Liver (tissue), 9 donors: Measurements from ENCODE around the gene LSM3. TPM values are rescaled to one million over a fixed set of nuclear protein-coding genes. Genes with fewer than 3 reads are reported as not detected.
A peak's percentile ranks its signal among the peaks of the same experiment; 100 is the strongest.

Source experiments
- DNase-seq: peaks from one replicate; pipeline ENCODE4 v3.0.0-alpha.2; 2017; ENCODE audit warnings: low spot score
- H3K27ac ChIP-seq, 2 donors: one replicate each; pipeline ENCODE4 v1.7.0; 2013; ENCODE audit warnings: inconsistent platforms in 2 of 2, low read length in 2 of 2, control low read depth in 1 of 2, low read depth in 1 of 2, mild to moderate bottlenecking in 1 of 2
- H3K27me3 ChIP-seq, 4 donors: one replicate each; pipeline versions ENCODE4 v1.6.1 to v1.7.0; 2013; ENCODE audit warnings: low read length in 3 of 4, inconsistent platforms in 1 of 4, mild to moderate bottlenecking in 1 of 4, moderate library complexity in 1 of 4; ENCODE audit not compliant: control insufficient read depth in 4 of 4, insufficient read depth in 4 of 4
- H3K36me3 ChIP-seq, 4 donors: one replicate each; pipeline versions ENCODE4 v1.6.1 to v1.7.0; 2013; ENCODE audit warnings: low read length in 3 of 4, mild to moderate bottlenecking in 3 of 4, low read depth in 1 of 4, moderate library complexity in 1 of 4; ENCODE audit not compliant: control insufficient read depth in 4 of 4, insufficient read depth in 3 of 4
- H3K4me1 ChIP-seq, 4 donors: one replicate each; pipeline versions ENCODE4 v1.6.1 to v1.7.0; 2013; ENCODE audit warnings: low read length in 3 of 4, mild to moderate bottlenecking in 3 of 4, moderate library complexity in 1 of 4; ENCODE audit not compliant: control insufficient read depth in 4 of 4, insufficient read depth in 4 of 4
- H3K4me3 ChIP-seq, 3 donors: one replicate each; pipeline versions ENCODE4 v1.6.1 to v1.7.0; 2013; ENCODE audit warnings: low read length in 3 of 3, control low read depth in 1 of 3, low read depth in 1 of 3, mild to moderate bottlenecking in 1 of 3
- H3K9ac ChIP-seq, 2 donors: one replicate each; pipeline ENCODE4 v1.7.0; 2013; ENCODE audit warnings: low read length in 2 of 2, mild to moderate bottlenecking in 2 of 2, moderate library complexity in 2 of 2, control low read depth in 1 of 2, low read depth in 1 of 2
- H3K9me3 ChIP-seq, 4 donors: one replicate each; pipeline versions ENCODE4 v1.6.1 to v1.7.0; 2013; ENCODE audit warnings: low read length in 3 of 4; ENCODE audit not compliant: control insufficient read depth in 4 of 4
- EGR1 ChIP-seq, 2 donors: IDR thresholded peaks; 2 replicates each; pipeline ENCODE4 v1.6.1; 2016 to 2018; ENCODE audit warnings: antibody characterized with exemption in 2 of 2, low read depth in 2 of 2
- HNF4A ChIP-seq, 2 donors: conservative IDR thresholded peaks; 2 replicates each; pipeline ENCODE4 v1.6.1; 2016; ENCODE audit warnings: antibody characterized with exemption in 2 of 2, mild to moderate bottlenecking in 2 of 2
- HNF4G ChIP-seq: IDR thresholded peaks from 2 replicates; pipeline ENCODE4 v1.6.1; 2016; ENCODE audit warnings: antibody characterized with exemption
- JUND ChIP-seq, 2 donors: IDR thresholded peaks; 2 replicates each; pipeline ENCODE4 v1.6.1; 2016; ENCODE audit warnings: antibody characterized with exemption in 2 of 2
- NR2F2 ChIP-seq: IDR thresholded peaks from 2 replicates; pipeline ENCODE4 v1.6.1; 2016; ENCODE audit warnings: antibody characterized with exemption
- RXRA ChIP-seq, 2 donors: IDR thresholded peaks; 2 replicates each; pipeline ENCODE4 v1.6.1; 2017 to 2018; ENCODE audit warnings: antibody characterized with exemption in 2 of 2, mild to moderate bottlenecking in 1 of 2
- SP1 ChIP-seq: IDR thresholded peaks from 2 replicates; pipeline ENCODE4 v1.6.1; 2018; ENCODE audit warnings: antibody characterized with exemption, mild to moderate bottlenecking
- TAF1 ChIP-seq: conservative IDR thresholded peaks from 2 replicates; pipeline ENCODE4 v1.6.1; 2016; ENCODE audit warnings: antibody characterized with exemption, mild to moderate bottlenecking
- WGBS: extraction: QIAGEN DNeasy Blood & Tissue Kit; methylation state at CpG from one replicate; pipeline ENCODE4 v1.1.7; 2013; 5-methylcytosine and 5-hydroxymethylcytosine counted together
- polyA plus RNA-seq, 2 donors: library from polyadenylated mRNA; stranded (reverse) in 1 of 2; unstranded in 1 of 2; fragments of 200-250 nt in 1 of 2; fragments of >200 nt in 1 of 2; fragmentation: Nextera tagmentation in 1 of 2; extraction: Ambion mirVana in 1 of 2; gene quantifications; one replicate each; pipeline versions ENCODE4 v1.2.1 to v1.2.3, GENCODE V29; 2013 to 2015
- total RNA-seq, 2 donors: library from RNA; depleted of rRNA; stranded (reverse); fragments of >200 nt; gene quantifications; one replicate each; pipeline ENCODE4 v1.2.3, GENCODE V29; 2014
- TF ChIP-seq, protein P1 (sequence below): IDR thresholded peaks from 2 replicates; pipeline ENCODE4 v1.6.1; 2016; ENCODE audit warnings: antibody characterized with exemption, mild to moderate bottlenecking
- TF ChIP-seq, protein P2 (sequence below): IDR thresholded peaks from 2 replicates; pipeline ENCODE4 v1.6.1; 2016; ENCODE audit warnings: antibody characterized with exemption
- TF ChIP-seq, protein P3 (sequence below): IDR thresholded peaks from 2 replicates; pipeline ENCODE4 v1.6.1; 2016; ENCODE audit warnings: antibody characterized with exemption
- donor health status: healthy.
- donor health status: healthy.
- donor health status: healthy.
- donor health status: healthy.
- donor health status: healthy.

The LSM3 gene
- total and polyA plus RNA-seq, 4 donors = 3.7 to 17.0 (median 5.0) TPM

DNA sequence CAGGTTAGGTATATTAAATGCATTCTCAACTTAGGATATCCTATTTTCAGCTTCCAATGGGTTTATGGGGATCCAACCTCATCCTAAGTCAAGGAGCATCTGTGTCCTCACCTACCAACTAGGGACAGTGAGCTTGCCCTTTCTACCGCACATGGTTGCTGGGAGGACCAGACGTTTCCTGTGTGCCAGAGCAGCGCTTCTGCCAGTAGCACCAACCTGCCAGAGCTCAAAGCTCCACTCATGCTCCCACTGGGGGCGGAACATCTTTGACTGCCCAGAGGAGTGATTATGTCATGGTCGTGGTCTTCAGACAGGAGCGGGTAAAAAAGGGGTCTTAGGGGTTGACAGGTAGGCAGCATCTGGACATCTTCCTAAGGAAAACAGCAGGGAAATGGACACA, 25.0 kb upstream of the LSM3 start (continued):
- TF ChIP-seq, protein P1, sequence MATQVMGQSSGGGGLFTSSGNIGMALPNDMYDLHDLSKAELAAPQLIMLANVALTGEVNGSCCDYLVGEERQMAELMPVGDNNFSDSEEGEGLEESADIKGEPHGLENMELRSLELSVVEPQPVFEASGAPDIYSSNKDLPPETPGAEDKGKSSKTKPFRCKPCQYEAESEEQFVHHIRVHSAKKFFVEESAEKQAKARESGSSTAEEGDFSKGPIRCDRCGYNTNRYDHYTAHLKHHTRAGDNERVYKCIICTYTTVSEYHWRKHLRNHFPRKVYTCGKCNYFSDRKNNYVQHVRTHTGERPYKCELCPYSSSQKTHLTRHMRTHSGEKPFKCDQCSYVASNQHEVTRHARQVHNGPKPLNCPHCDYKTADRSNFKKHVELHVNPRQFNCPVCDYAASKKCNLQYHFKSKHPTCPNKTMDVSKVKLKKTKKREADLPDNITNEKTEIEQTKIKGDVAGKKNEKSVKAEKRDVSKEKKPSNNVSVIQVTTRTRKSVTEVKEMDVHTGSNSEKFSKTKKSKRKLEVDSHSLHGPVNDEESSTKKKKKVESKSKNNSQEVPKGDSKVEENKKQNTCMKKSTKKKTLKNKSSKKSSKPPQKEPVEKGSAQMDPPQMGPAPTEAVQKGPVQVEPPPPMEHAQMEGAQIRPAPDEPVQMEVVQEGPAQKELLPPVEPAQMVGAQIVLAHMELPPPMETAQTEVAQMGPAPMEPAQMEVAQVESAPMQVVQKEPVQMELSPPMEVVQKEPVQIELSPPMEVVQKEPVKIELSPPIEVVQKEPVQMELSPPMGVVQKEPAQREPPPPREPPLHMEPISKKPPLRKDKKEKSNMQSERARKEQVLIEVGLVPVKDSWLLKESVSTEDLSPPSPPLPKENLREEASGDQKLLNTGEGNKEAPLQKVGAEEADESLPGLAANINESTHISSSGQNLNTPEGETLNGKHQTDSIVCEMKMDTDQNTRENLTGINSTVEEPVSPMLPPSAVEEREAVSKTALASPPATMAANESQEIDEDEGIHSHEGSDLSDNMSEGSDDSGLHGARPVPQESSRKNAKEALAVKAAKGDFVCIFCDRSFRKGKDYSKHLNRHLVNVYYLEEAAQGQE = no peak

DNA sequence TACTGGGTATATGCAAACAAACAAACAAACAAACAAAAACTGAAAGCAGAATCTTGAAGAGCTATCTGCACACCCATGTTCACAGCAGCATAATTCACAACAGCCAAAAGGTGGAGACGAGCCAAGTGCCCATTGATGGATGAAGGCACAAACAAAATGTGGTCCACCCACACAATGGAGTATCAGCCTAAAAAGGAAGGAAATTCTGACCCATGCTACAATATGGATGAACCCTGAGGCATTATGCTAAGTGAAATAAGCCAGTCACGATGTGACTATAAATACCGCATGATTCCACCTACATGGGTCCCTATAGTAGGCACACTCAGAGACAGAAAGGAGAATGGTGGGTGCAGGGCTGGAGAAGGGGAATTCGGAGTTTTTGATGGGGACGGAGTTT, 24.3 kb upstream of the LSM3 start:
- Histone ChIP-seq H3K9me3 (no peaks in the 10 kb centered on the region), H3K27me3 (no peaks in the 10 kb centered on the region), H3K4me3 (no peak overlapping the region), H3K36me3 (peaks cover 5 to 68% (median 45%) of the 10 kb centered on the region in 4 donors), H3K4me1 (no peaks in the 10 kb centered on the region), H3K9ac (no peak overlapping the region), H3K27ac (no peak overlapping the region)
- DNase-seq = peak; percentile 12
- TF ChIP-seq EGR1 (IDR thresholded peaks at IDR 0.05; ENCODE audit: low read depth in 2 of 2) (no peak), HNF4G (no peak), HNF4A (conservative IDR thresholded peaks at IDR 0.05) (no peak), SP1 (no peak), JUND (IDR thresholded peaks at IDR 0.05) (no peak), TAF1 (no peak)
- TF ChIP-seq, protein P2, sequence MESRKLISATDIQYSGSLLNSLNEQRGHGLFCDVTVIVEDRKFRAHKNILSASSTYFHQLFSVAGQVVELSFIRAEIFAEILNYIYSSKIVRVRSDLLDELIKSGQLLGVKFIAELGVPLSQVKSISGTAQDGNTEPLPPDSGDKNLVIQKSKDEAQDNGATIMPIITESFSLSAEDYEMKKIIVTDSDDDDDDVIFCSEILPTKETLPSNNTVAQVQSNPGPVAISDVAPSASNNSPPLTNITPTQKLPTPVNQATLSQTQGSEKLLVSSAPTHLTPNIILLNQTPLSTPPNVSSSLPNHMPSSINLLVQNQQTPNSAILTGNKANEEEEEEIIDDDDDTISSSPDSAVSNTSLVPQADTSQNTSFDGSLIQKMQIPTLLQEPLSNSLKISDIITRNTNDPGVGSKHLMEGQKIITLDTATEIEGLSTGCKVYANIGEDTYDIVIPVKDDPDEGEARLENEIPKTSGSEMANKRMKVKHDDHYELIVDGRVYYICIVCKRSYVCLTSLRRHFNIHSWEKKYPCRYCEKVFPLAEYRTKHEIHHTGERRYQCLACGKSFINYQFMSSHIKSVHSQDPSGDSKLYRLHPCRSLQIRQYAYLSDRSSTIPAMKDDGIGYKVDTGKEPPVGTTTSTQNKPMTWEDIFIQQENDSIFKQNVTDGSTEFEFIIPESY = no peak
- TF ChIP-seq, protein P3, sequence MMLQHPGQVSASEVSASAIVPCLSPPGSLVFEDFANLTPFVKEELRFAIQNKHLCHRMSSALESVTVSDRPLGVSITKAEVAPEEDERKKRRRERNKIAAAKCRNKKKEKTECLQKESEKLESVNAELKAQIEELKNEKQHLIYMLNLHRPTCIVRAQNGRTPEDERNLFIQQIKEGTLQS = no peak
- WGBS = 94% methylated on average over 5 of the region's 5 CpGs

DNA sequence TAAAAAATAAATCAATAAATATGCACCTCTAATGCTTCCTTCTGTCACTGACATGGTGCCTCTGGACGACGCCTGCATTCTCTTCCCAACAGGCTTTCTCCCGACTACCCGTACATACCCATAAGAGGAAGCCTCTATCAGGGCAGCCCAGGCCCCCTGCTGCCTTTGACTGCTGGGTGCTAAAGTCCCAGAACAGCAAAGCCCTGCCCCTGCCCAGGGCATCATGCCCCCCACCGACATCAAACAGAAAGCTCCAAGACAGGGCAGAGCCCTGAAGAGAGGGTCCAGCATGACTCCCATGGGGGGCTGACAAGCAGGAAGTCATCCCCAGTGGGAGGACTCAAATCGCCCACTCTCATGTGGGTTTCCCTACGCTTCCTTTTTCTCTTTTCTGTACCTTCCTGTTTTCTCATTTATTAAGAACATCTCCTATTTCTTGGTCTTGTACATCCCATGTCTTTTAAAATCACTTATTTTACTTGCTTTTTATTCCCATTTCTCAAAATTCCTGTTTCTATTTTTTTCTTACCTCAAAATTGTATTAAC, 23.6 kb upstream of the LSM3 start:
- peaks cover 9 to 75% (median 52%) of the 10 kb centered on the region in 4 donors for H3K36me3 ChIP-seq
- 91% methylated on average over 7 of the region's 7 CpGs for whole genome bisulfite sequencing

More for the DNA sequence above, 23.6 kb upstream of the LSM3 start:
- Histone ChIP-seq H3K9ac (no peak overlapping the region), H3K9me3 (no peaks in the 10 kb centered on the region), H3K27me3 (no peaks in the 10 kb centered on the region), H3K27ac (no peak overlapping the region), H3K4me1 (no peaks in the 10 kb centered on the region), H3K4me3 (no peak overlapping the region)
- no peak for DNase-seq
- TF ChIP-seq, protein P1 = no peak
- TF ChIP-seq NR2F2 (no peak), RXRA (IDR thresholded peaks at IDR 0.05) (no peak), JUND (IDR thresholded peaks at IDR 0.05) (no peak)
